ENCODE data around the gene AP1M1.

DNA sequence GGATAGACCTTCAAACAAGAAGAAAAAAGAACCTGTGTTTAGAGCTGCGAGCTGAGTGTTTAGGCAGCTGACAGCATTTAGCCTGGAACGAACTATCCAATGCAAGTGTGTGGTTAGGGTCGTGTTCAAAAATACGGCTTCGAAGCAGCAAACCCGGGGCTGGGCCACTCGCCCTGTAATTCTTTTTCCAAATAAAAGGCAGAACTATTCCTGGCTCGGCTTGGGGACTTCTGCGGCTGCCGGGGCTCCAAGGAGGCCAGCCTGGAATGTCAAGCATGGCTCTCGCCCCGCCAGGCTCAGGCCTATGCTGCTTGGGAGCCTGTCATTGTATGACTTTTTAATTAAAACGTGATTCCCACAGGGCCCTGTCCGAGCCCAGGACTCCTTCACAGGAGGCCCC lies 75.2 kb downstream of the AP1M1 start:
- TF ChIP-seq, protein P1, sequence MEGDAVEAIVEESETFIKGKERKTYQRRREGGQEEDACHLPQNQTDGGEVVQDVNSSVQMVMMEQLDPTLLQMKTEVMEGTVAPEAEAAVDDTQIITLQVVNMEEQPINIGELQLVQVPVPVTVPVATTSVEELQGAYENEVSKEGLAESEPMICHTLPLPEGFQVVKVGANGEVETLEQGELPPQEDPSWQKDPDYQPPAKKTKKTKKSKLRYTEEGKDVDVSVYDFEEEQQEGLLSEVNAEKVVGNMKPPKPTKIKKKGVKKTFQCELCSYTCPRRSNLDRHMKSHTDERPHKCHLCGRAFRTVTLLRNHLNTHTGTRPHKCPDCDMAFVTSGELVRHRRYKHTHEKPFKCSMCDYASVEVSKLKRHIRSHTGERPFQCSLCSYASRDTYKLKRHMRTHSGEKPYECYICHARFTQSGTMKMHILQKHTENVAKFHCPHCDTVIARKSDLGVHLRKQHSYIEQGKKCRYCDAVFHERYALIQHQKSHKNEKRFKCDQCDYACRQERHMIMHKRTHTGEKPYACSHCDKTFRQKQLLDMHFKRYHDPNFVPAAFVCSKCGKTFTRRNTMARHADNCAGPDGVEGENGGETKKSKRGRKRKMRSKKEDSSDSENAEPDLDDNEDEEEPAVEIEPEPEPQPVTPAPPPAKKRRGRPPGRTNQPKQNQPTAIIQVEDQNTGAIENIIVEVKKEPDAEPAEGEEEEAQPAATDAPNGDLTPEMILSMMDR (IDR thresholded peaks at IDR 0.05), result no peak
- no peak for TF ChIP-seq POLR2A (IDR thresholded peaks at IDR 0.05)

Measured in uterus (tissue), 2 donors.